ENCODE measurements around the gene SPRED2.

SPRED2 gene

DNA sequence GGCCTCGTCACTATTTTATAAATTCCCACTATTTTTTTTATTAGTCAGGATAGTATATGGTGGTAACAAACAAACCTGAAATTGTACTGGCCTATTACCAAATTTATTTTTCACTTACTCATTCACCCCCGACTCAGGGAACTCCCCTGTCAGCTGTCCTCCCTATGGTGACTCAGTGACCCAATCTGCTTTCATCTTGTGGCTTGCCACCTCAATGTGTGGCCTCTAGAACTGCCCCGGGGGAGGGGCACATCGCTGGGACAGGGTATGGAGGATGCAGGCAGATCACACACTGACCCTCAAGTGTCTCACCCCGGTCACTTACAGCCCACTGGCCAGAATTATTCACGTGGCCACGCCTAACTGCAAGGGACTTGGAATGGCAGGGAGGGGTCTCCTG is 133.2 kb downstream of the SPRED2 start:
- DNase-seq: peak; percentile 5 to 38

GRCh38 chr2:65298089-65298488 is 134.3 kb downstream of the SPRED2 start:
- no peak for DNase-seq

GRCh38 chr2:65297544-65297943 is 134.9 kb downstream of the SPRED2 start:
- DNase-seq: no peak

- no peak for DNase-seq
Observed at GRCh38 chr2:65296971-65297370, 135.4 kb downstream of the SPRED2 start.

DNA sequence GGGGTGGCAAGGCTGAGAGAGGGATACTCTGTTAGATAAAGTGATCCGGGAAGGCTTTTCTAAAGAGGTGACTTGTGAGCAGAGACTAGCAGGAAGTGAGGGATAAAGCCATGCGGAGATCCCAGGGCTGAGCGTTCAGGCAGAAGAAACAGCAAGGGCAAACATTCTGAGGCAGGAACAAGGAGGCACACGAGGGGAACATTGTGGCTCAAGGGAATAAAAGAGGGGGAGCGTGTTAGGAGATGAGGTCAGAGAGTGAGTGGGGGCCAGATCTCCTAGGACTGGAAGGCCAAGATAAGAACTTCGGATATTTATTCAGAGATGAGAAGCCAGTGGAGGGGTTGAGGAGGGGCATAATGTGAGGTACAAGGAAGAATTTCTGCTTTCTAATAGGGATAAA is 137.7 kb downstream of the SPRED2 start:
- no peak for DNase-seq

GRCh38 chr2:65294136-65294535 is 138.3 kb downstream of the SPRED2 start:
- no peak for DNase-seq

- no peak for DNase-seq
Observed at GRCh38 chr2:65293376-65293775, 139.0 kb downstream of the SPRED2 start.

- no peak for DNase-seq
Observed at GRCh38 chr2:65292461-65293011, 139.9 kb downstream of the SPRED2 start.

GRCh38 chr2:65292106-65292400 is 140.3 kb downstream of the SPRED2 start:
- no peak for DNase-seq

- no peak for DNase-seq
Observed at GRCh38 chr2:65291216-65292105, 140.9 kb downstream of the SPRED2 start.

DNA sequence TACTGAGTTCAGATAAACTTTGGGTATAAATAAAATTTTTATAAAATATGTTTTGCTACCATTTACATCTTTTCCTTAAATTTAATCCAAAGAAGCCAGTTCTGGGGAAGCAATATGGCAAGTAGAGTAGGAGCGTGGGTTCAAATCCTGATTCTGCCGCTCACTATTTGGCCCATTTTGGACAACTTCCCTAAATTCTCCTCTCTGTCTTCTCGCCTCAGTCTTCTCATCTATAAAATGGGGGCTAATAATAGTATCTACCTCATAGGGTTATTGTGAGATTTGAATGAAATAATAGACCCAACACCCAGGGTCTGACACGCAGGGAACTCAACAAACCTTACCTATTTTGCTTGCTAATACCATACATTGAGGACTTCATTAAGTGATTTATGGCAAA is 145.0 kb downstream of the SPRED2 start:
- no peak for DNase-seq

DNA sequence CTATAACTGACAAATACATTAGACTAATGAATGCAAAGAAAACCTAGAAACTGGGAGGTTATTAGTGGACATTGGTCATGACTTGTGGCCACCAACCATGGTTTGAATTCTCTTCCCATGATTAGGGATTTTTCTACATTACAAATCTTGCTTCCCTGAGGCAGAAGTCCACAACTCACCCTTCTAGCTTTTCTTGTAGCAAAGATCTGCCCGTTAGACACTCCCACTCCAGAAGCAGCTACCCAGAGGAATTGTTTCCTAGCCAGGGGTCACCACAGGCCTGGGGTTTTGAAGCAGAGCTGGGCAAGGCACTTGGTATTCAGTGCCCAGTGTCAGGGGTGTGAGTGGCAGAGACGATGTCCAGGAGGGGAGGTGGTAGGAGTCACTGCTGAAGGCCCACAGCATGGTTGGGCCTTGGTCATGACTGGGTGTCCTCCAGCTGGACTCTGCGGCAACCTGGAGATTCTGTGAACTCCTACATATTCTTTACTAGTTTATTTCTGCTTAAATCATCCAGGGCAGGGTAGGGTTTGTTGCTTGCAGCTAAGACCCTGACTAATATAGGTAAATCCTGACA is 149.8 kb downstream of the SPRED2 start:
- DNase-seq: no peak

DNA sequence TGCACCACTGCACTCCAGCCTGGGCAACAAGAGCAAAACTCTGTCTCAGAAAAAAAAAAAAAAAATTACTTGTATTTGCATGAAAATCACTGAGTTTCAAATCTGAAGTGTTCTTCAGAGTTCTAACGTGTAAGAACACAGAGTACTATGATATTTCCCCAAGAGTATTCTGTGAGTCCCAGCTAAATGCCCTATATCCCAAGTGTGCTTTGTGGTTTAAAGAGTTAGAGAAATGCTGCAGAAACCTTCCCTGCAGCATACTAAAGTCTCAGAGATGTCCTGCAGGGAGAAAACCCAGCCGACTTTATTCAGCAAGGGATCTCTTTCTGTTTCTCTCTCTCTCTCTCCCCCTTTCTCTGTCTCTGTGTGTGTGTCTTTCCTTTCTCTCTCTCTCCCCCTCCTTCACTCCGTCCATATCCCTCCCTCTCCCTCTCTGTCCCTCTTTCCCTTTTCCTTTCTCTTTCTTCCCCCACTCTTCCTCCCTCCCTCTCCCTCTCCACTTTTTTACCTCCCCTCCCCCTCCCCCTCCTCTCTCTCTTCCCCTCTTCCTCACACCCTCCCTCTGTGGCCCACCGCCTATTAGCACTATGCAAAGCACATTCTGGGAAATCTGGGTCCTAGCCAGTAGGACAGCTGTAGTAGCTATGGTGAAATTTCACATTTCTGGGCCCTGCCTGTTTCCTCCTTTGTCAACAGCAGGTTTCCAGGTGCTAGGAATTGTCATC is 150.6 kb downstream of the SPRED2 start:
- DNase-seq: no peak

GRCh38 chr2:65279756-65280155 is 152.6 kb downstream of the SPRED2 start:
- no peak for DNase-seq

DNA sequence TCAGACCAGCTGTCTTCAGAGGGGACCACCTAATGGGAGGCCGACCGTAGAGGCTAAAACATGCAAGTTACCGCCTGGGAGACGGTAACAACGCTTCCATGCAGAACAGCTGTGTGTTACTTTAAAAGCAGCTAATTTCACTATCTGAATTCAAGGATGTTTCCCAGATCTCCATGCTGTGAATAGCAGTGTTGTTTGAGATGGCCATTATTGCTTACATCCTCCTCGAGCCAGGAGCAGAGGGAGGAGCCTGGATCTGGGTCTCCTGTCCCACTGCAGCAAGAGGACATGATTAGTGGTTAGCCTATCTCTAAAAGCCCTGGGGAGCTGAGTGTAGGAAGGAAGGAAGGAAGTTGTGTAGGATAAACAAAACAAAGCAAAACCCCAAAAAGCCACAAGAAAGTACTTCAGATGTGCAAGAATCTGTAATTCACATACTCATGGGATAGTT is 153.8 kb downstream of the SPRED2 start:
- no peak for DNase-seq

DNA sequence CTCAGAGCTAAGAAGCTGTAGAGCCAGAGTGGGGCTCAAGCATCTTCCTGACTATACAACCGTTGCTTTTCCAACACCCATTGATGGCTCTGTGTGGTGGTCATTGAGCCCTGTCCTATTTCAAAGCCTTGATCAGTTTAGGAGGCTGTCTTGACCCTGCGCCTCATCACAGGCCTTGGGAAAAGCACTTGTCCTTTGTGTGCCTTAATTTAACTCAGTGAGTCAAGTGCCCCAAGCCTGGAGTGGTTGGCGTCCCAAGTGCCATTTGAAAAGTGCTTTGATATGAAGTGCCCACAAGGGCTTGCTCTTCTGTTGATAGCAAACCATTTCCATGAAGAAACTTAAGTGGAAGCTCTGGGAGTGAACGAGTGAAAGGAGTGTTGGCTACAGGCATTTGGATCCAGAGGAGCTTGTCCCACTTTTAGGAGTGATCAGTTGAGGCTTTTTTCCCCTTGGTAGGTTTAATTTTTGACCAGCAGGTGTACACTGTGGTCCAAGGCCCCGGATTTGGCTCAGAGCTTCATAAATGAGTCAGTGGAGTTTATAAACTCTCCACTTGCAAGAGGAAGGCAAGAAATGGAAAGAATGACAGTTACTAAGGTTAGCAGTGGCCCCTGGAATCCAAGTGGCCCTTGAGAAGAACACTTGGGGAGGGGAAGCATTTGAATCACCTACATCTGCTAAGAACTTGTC is 154.5 kb downstream of the SPRED2 start:
- no peak for DNase-seq

GRCh38 chr2:65277118-65277517 is 155.3 kb downstream of the SPRED2 start:
- DNase-seq: no peak

- DNase-seq: no peak
Observed at GRCh38 chr2:65276609-65277008, 155.8 kb downstream of the SPRED2 start.

DNA sequence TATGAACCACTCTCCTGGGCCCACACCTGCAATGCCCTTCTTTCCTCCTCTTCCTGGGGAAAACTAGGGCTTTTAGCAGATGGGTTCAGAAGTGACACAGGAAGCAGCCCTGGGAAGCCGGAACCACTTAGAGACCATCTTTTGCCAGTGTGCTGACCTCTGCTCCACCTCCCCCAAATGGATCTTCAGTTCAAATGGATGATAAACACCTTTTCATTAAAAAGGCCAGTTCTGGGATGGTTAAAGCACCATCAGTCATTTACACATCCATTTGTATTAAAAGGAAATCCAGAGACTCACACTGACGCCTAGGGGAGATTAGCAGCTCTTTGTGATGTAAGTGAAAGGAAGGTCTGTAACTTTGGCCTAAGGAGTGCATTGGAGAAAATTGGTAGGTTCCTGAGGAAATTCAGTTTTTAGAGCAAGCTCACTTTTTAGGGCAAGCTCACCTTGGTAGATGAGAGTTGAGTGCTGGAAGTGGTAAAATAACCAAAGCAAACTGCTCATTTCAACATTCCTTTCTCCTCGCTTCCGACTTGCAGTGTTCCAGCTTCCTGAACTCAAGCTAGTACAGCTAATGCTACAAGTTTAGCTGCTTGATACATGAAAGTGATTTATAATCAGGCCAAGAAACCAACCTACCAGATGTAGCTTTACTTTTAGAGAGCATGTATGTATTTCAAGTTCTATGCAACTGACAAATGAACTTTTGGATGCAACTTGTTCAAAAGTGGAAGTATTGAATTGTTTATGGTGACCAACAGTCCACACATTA is 157.1 kb downstream of the SPRED2 start:
- no peak for DNase-seq

- DNase-seq: no peak
Observed at GRCh38 chr2:65273344-65273743, 159.1 kb downstream of the SPRED2 start.

GRCh38 chr2:65268957-65269356 is 163.4 kb downstream of the SPRED2 start:
- DNase-seq: no peak

DNA sequence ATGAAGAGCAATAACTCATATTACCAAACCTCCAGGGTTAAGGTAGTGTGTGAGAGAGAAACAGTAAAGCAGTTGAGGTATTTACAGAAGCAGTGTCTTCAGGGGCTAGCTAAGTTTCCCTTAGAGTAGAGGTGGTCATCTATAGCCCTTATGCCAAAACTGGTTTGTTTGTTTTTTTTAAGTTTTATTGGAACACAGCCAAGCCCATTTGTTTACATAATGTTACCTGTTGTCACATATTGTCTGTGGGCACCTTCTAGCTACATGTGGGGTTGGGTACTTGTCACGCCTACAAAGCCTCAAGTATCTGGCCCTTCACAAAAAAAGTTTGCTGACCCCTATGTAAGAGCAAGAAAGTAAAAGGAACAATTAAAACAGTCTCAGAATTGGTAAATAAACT is 165.4 kb downstream of the SPRED2 start:
- DNase-seq: no peak
